Stimulated activated CD4-positive, alpha-beta T cell treated with anti-CD3 and anti-CD28 coated beads, TNF-alpha, amount 100 ng/mL, for 48 hours (primary cell): ENCODE results near the gene CLEC17A.
"Not testable (repeated sequence)": the region's sequence is repeated elsewhere in the genome, so short reads cannot be mapped to it uniquely, and the experiment has no call there.

ENCODE experiments used
- DNase-seq, 3 donors: peaks; one replicate each; pipeline ENCODE4 v3.0.0-alpha.2; 2020; ENCODE audit warnings: low read depth in 3 of 3

Gene CLEC17A, protein sequence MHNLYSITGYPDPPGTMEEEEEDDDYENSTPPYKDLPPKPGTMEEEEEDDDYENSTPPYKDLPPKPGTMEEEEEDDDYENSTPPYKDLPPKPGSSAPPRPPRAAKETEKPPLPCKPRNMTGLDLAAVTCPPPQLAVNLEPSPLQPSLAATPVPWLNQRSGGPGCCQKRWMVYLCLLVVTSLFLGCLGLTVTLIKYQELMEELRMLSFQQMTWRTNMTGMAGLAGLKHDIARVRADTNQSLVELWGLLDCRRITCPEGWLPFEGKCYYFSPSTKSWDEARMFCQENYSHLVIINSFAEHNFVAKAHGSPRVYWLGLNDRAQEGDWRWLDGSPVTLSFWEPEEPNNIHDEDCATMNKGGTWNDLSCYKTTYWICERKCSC

DNA sequence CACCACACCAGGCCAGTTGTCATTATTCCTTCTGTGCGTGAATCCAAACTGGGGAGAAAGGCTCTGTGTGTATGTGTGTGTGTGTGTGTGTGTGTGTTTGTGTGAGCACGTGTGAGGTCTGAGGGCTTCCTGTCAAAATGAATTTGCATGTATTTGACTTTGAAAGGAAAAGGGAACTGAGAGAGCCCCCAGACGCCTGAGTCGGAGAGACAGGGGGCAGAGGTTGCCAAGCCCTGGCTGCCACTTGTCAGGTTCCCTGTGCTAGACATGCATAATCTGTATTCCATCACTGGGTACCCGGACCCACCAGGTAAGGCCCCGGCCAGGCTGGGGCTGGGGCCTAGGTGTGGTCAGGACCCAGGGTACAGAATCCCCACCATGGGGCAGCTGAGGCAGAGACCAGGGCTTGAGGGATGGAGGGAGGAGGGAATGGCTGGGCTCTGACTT is at the start of gene CLEC17A:
CLEC17A (plus strand) TSS at position 191 of the 447 bp plus-strand sequence; CDS start at position 268, 77 bp downstream.
- no peak for DNase-seq

- DNase-seq = no peak
Observed at GRCh38 chr19:14533450-14533849, 49.4 kb upstream of the CLEC17A start.

GRCh38 chr19:14536926-14537692 is 45.8 kb upstream of the CLEC17A start:
- peak in 2 of 3 donors; percentile 44 to 63 for DNase-seq

DNA sequence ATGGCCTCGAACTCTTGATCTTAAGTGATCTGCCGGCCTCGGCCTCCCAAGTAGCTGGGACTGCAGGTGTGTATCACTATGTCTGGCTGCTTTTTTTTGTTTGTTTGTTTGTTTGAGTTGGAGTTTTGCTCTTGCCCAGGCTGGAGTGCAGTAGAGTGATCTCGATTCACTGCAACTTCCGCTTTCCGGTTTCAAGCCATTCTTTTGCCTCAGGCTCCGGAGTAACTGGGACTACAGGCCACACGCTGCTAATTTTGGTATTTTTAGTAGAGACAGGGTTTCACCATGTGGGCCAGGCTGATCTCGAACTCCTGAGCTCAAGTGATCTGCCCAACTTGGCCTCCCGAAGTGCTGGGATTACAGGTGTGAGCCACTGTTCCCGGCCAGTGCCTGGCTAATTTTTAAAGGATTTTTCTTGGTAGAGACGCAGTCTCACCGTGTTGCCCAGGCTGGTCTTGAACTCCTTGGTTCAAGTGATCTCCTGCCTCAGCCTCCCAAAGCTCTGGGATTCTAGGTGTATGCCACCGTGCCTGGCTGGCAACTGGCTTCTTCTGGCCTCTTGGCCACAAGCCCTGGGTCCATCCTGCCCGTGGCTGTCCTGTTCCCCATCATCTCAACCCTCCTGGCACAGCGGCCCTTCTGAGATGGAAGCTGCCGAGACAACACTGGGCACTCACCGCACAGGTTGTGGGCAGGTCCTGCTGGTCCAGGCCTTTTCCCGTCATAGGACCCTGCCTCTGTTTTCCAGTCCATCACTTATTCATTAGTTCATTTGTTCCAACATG is 42.0 kb upstream of the CLEC17A start:
- no peak for DNase-seq

GRCh38 chr19:14541979-14542378 is 40.9 kb upstream of the CLEC17A start:
- DNase-seq = not testable (repeated sequence)

DNA sequence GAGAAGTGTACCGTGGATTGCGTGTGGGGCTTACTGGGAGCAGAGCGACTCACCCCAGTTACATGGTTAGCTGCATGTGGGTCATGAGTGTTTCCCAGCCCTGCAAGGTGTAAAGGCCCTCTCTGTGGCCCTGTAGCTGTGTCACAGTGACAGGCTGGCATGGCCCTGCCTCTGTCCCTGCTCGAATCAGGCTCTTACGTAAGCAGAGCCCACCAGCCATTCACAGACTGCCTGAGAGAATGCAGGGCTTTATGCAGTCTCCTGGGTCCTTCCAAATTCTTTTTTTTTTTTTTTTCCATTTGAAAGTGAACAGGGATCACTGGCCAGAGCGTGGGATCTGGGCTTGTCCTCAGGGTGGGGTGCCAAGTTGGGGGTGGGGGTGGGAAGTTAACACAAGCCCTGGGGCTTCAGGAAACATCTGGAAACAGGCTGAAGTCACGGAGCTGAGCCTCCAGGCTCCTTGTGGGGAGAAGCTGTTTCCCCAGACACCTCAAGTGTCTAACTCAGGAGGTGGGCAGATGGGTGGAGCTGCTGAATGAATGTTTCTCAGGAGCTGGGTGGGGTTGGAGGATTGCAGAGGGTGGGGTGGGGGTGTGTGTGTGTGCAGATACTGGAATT is 40.1 kb upstream of the CLEC17A start:
- no peak for DNase-seq

DNA sequence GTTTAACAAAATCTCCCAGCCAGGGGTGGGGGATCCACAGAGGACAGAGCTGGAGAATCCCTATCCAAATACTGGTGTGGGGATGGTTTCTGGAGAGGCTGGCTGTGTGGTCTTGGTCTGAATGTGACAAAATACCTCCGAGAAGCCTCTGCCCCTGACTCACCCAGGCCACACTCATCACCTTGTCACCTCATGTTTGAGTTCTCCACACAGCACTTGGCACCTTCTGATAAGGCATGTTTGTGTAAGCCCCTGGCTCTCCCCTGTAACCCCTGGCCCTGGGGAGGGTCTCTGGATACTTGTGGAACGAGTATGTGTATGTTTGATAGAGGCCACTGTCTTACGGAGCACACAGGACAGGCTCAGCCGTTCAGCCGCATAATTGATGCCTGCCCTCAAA is 38.8 kb upstream of the CLEC17A start:
- no peak for DNase-seq

DNA sequence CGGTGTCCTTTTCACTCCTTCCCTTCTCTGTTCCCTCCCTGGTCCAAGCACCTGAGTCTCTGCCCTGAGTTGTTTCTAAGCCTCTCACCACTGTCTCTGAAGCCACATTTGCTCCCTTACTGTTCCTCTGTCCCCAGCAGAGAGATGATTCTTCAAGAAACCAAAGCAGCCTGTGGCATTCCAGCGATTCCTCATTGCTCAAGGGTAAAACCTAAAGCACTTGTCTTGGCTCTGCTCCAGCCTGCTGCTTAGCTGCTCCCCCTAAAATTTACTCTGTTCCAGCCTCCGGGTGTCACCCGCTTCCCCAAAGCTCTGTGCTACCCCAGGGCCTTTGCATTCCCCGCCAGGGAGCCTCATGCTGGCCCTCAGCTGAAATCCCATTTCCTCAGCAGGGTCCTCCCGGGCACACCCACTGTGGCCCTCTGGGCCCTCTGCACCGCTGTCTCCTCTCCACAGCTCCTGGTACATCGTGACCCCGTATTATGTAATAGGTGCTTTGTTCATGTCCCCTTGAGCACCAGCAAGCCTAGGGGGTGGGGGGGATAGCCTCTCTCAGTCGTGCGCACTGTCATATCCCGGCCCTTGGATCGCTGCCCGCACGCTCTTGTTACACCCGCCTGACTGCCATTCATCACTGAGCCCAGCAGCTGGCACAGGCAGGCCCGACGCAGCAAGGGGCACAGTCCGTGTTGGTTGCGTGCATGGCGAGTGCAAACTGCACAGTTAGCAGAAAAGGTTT is 37.7 kb upstream of the CLEC17A start:
- DNase-seq = no peak

- DNase-seq = no peak
Observed at GRCh38 chr19:14545716-14546082, 37.2 kb upstream of the CLEC17A start.

DNA sequence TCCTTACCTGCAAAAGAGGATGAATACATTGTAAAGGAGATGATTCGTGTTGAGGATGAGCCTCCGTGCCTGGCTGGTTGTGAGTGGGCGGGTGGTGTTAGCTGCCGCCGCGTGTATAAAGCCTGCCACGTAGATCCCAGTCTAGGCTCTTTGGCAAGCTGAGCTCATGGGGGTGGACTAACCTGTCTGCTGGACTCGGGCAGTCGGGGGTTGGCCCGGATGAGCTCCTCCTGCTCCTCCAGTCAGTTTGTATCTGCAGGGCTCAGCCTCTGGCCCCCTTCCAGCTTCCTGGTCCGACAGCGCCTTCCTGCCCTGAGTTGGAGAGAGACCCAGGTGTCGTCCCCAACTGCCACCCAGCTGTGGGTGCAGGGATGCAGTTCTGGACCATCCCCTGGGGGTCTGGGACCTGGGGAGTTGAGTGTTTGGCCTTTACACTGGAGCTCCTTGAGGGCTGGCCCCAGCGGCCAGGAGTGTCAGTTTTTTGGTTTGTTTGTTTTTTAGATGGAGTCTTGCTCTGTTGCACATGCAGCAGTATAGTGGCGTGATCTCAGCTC is 32.6 kb upstream of the CLEC17A start:
- no peak for DNase-seq

- DNase-seq = peak in 2 of 3 donors; percentile 63 to 67
Observed at GRCh38 chr19:14551134-14552005, 31.5 kb upstream of the CLEC17A start.

DNA sequence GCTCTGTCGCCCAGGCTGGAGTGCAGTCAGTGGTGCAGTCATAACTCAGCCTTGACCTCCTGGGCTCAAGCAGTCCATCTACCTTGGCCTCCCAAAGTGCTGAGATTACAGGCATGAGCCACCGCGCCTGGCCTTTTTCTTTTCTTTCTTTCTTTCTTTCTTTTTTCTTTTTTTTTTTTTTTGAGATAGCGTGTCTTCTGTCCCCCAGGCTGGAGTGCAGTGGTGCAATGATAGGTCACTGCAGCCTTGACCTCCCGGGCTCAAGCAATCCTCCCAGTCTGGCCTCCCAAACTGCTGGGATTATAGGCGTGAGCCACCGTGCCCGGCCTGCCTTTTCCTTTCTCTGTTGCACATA is 30.9 kb upstream of the CLEC17A start:
- not testable (repeated sequence) for DNase-seq

DNA sequence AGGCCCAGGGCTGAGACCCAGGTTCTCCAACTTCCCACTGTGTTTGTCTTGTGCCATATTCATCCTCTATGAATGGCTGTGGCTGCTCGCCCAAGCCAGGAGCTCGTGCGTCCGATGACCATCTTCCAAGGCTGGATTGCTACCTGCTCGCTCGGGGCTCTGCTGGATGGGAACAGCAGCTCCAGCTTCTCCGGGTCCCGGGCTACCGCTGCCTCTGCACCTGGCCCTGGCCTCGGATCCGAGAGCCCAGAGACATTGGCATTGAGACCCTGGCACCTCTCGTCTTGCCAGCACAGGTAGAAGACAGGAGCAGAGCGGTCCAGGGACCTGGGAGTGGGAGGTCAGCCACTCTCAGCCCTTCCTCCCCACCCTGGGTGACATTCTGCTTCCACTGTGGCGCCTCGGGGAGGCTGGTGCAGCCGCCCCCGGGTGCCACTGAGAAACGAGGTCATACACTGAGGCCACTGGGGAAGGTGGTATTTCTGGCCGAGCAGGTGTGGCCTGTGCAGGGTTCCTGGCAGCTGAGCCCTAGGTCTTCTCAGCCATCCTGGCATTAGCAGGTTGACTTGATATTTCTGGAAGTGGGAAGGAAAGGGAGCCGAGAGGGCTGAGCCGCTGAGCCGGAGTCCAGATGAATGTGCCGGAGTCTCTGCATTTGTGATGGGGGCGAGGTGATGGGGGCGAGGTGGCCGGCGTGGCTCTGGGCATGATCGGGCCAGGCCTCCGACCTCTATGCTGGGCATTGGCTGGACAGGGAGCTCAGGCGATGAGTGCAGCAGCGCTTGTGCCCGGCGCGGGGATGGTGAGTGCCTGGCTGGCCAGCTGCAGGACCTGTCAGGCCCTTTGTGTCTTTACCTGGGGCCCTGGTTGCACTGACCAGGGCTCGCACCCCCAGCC is 29.6 kb upstream of the CLEC17A start:
- DNase-seq = no peak

DNA sequence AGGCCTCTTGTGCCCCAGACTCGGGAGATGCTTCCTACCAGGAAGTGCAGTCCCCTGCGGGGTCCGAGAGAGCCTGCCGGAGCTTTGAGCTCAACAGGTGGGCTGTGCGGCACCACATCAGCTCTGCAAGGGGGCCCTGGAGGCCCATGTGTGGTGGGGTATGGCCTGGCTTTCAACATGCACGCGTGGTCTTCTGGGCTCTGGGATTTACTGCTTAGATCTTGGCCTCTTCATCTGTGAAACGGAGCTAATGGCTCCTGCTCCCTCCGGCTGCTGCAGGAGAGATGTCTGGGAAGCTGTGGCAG is 29.0 kb upstream of the CLEC17A start:
- DNase-seq = no peak

DNA sequence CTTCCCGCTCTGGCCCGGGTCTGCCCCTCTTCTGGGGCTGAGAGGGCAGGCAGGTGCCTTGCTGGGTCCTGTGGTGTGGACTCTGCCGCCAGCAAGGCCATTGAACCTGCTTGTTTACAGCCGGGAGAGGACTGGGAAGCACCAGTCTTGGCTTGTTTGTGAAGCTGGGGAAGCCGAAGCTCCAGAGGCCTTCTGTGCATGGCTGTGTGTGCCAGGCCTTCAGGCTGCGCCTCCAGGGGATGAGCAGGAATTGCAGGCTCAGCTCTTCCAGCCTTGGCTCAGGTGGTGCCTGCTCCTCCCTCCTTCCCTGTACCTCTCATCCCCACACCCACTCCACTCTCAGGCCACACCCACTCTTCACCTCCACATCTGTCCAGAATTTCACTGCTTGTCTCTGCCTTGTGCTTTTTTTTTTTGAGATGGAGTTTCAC is 28.5 kb upstream of the CLEC17A start:
- DNase-seq = no peak

DNA sequence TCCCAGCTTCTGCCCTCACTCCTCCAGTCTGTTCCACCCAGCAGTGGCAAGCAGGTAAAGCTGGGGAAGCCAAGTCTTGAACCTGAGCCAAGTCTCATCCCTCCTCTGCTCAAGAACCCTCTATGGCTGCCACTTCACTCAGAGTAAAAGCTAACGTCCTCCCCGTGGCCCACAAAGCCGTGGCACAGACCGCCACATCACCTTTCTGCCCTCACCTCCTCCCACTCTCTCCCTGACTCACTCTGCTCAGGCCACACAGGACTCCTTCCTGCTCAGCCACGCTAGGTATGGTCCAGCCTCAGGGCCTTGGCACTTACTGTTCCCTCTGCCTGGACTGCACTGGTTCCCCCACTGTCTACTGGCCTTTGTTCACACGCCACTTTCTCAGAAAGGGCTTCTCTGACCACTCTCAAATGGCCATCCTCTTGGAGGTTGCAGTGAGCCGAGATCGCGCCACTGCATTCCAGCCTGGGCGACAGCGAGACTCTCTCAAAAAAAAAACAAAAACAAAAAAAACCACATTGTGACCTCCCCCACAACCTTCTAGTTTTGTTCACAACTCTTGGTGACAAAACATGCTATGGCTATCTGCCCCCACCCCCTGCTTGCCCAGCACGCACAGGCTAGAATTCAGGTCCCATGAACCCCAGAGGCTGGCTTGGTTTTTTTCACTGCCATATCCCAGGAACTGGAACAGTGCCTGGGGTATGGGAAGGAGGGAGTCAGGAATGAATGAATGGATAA is 26.8 kb upstream of the CLEC17A start:
- no peak for DNase-seq

DNA sequence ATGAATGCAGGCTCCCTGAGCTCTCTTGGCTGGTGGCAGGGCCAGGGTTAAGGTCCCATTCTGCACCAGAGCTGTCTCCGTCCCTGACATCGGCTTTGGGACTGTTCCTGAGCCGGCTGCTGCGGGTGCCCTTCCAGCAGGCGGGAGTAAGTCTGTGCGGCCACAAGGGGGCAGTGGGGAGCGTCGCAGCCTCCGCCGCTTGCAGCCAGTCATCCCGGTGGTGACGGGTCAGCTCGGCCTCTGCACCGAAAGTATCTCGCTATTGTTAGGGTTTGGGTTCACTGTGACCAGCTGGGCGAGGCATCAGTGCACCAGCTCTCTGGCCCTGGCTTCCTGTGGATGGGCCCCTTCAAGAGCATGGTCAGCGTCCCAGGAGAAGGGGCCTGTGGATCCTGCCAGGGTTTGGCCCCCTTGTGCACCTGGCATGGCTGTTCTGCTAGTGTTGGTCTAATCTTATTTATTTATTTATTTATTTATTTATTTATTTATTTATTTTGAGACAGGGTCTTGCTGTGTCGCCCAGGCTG is 26.2 kb upstream of the CLEC17A start:
- DNase-seq = peak; percentile 58 to 81 (median 61)
